Inflammatory macrophage treated with lipopolysaccharide for 4 hours (primary cell): ENCODE data around the gene TSPAN18.

Experiments
- DNase-seq: peaks from one replicate; pipeline ENCODE4 v3.0.0-alpha.2; 2020

The TSPAN18 gene

DNA sequence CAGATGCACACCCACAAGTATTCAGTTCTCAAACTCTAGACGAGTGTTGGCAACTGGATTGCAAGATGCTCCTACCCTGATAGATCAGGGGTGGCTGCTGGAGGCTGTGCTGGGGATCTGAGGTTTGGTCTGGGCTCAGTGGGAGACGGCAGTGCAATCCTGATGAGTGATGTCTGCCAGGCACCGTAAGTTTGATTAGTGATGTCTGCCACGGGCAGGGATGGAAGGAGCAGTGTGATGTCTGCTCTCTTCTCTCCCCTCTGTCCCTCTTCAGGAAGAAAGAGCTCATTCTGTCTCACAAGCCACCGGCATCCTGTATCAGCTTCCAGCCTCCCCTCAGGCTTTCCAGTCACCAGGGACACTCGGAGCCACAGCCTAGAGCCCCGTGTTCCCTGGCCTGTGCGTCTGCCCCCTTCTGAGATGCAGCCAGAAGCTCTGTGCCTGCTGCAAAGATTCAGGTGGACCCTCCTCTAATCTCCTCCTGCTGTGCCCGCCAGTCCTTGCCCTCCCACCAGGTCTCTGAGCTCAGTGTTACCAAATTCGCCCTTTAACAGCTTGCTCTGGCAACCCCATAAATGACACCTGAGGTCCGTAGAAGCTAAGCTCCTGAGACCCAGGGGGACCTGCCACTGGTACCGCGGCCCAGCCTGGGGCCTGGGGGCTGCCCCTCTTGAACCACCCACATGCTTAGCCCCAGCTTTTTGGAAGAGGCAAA is 204.0 kb downstream of the TSPAN18 start:
- no peak for DNase-seq

DNA sequence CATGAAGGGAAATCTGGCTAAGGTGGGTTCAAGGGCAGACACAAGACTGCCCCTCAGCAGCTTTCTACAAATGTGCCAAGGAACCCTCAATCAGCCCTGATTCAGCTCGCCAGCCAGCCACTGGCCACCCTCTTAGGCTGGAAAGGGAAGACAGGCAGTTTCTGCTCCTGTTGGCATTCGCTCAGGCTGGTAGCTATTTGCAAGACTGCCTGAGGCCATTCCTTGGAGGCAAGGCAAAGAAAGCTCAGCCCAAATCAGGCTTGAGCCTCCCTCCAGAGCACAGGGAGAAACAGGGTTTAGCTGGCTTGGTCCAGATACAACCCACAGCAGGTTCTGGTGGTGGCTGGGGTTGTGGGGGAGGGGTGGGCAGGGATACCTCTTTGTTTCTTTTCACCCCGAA is 204.7 kb downstream of the TSPAN18 start:
- no peak for DNase-seq

DNA sequence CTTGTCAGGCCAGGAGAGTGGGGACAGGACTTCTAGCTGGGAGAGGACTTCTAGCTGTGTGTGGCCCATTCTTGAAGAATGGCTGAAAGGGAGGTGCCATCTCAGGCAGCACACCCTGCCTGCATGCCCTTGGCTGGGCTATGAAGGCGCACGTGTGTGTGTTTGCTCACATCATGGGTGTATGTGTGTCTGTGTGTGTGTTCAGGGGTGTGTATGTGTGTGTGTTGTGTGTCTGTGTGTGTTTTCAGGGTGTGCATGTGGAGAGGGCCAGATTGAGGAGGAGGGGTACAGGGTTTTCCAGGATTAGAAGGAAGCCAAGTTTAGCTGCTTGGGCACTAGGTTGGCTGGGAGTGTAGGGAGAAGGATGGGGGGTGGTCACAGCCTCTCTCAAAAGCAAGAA is 207.3 kb downstream of the TSPAN18 start:
- no peak for DNase-seq

- no peak for DNase-seq
Observed at GRCh38 chr11:44934735-44935250, 208.0 kb downstream of the TSPAN18 start.

DNA sequence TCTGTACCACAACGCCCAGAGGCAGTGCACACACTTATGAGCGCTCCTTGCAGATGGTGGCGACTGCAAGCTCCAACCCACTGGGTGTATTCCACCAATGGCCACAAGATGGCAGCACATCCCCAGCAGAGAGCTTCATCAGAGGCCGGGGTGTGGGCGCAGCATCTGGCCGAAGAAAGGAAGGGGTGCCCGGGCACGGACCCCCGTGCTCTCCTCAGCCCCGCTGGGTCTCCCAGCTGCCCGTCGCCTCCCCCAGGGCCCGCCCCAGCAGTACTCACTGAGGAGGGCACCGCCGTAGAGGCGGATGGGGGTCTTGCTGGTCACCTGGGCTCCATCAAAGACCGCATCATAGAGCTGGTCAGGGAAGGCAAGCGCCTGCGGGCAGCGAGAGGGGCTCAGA is 209.8 kb downstream of the TSPAN18 start:
- peak; percentile 73 for DNase-seq

DNA sequence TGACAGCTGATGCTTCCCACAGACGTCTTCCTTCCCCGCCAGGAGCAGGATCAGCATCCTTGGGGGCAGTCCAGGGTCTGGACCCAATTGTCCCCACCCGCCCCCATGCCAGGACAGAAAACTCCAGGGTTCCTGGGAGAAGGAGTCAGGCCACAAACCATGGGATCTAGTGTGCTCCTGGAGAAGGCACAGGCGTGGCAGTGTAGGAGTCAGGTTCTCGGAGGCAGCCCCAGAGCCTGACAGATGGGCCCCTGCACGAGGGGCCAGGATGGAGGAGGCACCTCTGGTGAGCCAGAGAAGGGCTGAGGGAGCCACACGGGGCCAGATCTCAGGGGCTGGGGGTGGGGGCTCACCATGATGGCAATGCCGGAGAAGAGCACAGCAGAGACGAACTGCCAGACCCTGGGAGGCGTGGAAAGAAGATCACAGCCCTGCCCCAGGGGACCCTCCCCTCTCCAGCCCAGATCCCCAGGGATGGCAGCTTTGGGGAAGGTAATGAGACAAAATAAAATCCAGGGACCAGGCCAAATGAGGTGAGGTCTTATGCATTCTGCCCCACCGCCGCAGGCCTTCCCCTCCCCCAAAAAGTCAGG is 210.3 kb downstream of the TSPAN18 start:
- DNase-seq: no peak

DNA sequence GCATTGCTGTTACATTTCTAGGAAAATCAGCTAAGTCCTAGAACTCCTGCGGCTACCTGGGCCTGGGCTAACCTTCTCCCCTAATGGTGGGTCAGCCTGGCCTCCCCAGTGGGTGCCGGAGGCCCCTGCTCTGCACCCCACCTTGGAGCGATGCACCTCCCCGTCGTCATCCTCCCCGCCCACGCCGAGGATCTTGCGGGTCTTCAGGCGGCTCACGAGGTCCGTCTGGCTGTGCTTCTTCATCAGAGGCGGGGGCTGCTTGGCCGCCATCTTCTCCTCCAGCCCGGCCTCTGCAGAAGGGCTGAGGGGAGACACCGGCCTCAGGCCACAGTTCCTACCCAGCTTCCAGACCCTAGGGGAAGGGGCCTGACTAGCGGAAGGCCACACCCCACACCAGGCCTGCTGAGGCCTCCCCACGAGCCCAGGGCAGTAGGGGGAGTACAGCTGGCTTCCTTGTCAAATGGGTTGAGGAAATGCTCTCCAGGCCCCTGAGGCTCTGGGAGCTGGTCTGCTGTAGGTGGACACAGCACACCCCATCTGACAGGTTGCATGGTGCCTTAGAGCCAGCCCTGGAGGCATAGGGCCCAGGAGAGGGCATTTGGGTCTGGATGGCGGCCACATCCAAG is 211.4 kb downstream of the TSPAN18 start:
- DNase-seq: no peak

DNA sequence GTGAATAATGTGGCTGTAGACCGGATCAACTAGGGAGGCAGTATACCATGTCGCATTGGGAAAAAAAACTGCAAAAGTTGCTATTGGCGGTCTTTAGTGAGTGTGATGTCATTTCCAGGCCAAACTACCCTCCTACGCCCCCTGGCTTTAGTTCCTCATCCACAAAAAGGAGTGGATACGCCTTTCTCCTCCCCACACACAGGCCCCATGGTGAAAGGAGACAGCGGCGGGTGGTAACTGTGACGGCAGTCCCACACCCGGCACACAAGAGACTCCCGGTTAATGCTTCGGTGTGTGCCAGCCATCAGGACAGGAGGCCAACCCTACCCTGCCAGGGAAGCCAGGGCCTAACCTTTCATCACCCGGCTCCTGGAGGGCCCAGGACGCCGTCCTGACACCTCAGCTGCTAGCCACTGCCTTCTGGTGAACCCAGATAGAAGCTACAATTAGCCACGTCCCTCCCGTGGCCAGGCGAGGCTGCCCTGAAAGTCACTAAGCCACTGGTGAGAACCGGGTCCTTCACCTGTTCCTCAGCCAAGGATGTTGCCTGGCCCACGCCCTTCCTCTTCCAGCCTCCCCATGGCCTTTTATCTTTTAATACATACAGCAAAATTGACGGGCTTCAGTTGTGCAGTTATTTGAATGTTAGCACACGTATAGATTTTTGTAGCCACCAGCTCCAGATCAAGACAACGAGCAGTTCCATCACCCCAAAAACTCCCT is 213.1 kb downstream of the TSPAN18 start:
- DNase-seq: peak; percentile 84

GRCh38 chr11:44940404-44940803 is 213.6 kb downstream of the TSPAN18 start:
- no peak for DNase-seq

- DNase-seq: no peak
Observed at GRCh38 chr11:44940835-44941234, 214.1 kb downstream of the TSPAN18 start.

DNA sequence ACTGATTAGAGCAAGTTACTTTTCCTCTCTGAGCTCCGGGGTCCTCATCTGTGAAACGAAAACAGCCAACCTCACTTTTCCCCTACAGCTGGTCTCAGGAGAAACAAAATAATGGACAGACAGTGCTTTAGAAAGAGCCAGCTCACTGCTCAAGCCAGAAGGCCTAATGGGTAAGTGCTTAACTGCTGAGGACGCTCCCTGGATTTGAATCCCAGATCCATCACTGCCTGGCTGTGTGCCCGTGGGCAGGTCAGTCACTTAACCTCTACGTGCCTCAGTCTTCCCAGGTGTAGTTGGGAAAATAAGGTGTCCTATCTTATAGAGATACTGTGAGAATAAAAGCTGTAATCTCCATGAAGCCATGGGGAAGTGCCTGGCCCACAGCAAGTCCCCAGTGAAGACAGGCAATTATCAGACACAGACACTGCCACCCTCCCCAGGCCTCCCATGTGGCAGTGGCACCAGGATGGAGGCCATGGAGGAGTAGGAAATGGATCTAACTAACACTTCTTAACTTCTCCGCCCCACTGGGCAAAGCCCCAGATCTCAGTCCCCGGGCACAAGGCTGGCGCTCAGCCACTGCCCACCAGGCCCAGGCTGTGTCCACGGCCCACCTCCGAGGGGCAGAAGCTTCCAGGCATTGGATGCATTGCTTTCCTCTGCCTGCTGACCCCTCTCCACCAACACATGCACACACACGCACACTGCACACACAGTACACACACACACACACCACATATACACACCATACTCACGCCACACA is 214.7 kb downstream of the TSPAN18 start:
- no peak for DNase-seq

GRCh38 chr11:44942029-44942955 is 215.5 kb downstream of the TSPAN18 start:
- DNase-seq: no peak

- DNase-seq: peak; percentile 81
Observed at GRCh38 chr11:44943118-44943517, 216.4 kb downstream of the TSPAN18 start.

DNA sequence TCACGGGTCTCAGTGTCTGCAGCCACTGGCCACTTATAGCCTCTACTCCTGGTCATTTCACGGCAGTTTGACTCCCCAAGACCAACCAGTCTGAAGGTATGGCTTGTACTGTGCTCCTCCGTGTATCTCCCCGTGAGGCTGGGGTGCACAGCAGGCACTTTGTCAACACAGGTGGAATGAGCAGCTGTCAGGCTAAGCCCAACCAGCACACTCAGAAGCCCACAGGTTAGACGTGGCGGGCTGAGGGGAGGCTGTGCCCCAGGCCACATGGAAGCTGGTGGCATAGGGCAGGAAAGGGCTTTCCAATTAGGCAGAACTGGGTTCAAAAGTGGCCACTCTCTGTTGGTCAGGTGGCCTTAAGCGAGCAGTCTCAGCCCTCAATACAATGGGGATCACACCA is 216.9 kb downstream of the TSPAN18 start:
- no peak for DNase-seq

- DNase-seq: no peak
Observed at GRCh38 chr11:44944181-44944852, 217.6 kb downstream of the TSPAN18 start.

- DNase-seq: no peak
Observed at GRCh38 chr11:44944853-44945235, 218.1 kb downstream of the TSPAN18 start.

DNA sequence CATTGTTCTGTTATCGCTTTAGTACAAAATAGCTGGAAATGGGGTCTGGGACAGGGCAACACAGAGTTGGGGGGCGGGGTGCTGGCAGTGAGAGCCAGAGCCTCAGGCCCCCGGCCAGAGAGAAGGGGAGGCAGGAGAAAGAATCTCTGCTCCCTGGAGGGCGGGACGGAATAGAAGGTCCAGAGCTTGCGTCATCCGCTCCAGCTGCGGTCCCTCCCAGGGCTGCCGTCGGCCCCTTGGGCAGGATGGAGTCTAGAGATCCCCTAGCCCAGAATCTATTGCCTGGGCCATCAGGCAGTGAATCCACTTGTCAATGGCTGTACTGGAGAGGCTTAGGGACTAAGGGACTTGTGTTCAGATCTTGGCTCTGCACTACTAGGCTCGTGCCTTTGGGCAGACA is 218.9 kb downstream of the TSPAN18 start:
- no peak for DNase-seq

DNA sequence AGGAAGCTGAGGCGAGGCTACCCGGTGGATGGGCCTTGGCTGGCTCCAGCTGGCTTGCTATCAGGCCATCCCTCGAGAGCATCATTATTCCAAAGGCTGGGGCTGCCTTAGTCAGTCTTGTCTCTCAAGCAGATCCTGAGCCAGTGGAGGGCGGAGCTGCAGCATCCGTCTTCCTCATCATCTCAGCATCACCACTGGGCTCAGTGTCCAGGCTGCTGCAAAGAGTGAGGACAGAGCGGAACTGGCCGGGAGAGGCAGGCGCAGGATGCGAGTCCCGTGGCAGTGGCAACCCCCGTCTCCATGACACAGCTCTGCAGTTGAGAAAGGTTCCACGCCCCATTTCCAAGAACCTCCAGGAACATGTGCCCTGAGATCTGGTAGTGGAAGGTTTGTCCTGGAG is 219.5 kb downstream of the TSPAN18 start:
- DNase-seq: no peak

DNA sequence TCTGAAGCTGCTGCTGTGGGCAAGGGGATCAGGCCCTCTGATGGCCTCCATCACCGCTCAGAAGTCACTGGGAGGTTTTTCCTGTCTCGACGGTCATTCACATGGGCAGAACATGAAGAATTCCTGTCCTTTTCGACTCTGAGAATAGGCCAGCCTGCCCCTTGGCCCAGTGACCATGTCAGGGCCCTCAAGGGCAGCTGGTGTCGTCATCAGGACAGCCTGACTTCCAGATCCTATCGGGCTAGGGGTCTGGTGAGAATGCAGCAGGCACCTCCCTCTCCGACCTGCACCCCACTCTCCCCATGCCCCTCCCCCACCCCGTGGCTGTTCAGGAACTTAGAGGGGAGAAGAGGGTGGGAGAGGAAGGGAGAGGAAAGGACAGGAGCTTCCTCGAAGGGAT is 220.4 kb downstream of the TSPAN18 start:
- no peak for DNase-seq

DNA sequence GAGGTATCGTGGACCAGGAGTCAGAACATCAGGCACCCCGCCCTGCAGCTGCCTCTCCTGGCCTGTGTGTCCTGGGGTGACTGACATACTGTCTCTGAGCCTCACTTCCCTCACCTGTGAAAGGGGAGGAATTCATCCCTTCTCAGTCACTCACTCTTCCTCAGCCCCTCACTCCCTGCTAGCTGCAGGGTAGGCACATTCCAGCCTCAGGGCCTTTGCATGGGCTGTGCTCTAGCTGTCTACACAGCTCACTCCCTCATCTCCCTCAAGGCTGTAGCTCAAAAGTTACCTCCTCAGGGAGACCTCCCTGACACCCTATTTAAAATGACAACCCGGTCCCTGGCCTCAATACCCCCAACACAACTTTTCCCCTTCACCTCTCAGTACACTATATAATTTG is 221.4 kb downstream of the TSPAN18 start:
- no peak for DNase-seq
